Activated CD4-positive, alpha-beta memory T cell treated with anti-CD3 and anti-CD28 coated beads for 36 hours (primary cell): ENCODE measurements around the gene STAT2. TPM values are rescaled to one million over a fixed set of nuclear protein-coding genes. Genes with fewer than 3 reads are reported as not detected.
A peak's percentile ranks its signal among the peaks of the same experiment; 100 is the strongest.

Experiments
- CTCF ChIA-PET: fragments of 350-600 bp; sonication (Branson Sonifier 250); formaldehyde crosslinking; loops from one replicate; lab custom pipeline; 2021; ENCODE audit warnings: antibody characterized with exemption, inconsistent platforms; lab: Charles Lee
- POLR2A ChIA-PET: fragments of 350-600 bp; sonication (Branson Sonifier 250); formaldehyde crosslinking; loops from one replicate; lab custom pipeline; 2021; ENCODE audit warnings: antibody characterized with exemption; lab: Charles Lee
- DNase-seq: peaks from one replicate; pipeline ENCODE4 v3.0.0-alpha.2; 2020
- H3K27ac Mint-ChIP-seq: one replicate; pipeline ENCODE4 v1.8.0; 2021; ENCODE audit warnings: mixed read lengths
- H3K27me3 Mint-ChIP-seq: one replicate; pipeline ENCODE4 v1.8.0; 2021; ENCODE audit warnings: mixed read lengths
- H3K36me3 Mint-ChIP-seq: one replicate; pipeline ENCODE4 v1.8.0; 2021; ENCODE audit warnings: mixed read lengths
- H3K4me1 Mint-ChIP-seq: one replicate; pipeline ENCODE4 v1.8.0; 2021; ENCODE audit warnings: low read depth, mixed read lengths
- H3K4me3 Mint-ChIP-seq: one replicate; pipeline ENCODE4 v1.8.0; 2021; ENCODE audit warnings: mild to moderate bottlenecking, mixed read lengths
- H3K9me3 Mint-ChIP-seq: one replicate; pipeline ENCODE4 v1.8.0; 2021; ENCODE audit warnings: mixed read lengths
- intact Hi-C: fragments of 100-400 bp; cut with micrococcal nuclease; formaldehyde crosslinking; loops from one replicate; pipeline ENCODE4 v1.15.1; 2023
- total RNA-seq, 2 experiments: library from RNA; stranded (reverse); gene quantifications; one replicate each; pipeline ENCODE4 v1.2.3, GENCODE V29; 2021

Gene STAT2
- total RNA-seq, 2 experiments from 2014 or later, result 125 to 139 TPM

DNA sequence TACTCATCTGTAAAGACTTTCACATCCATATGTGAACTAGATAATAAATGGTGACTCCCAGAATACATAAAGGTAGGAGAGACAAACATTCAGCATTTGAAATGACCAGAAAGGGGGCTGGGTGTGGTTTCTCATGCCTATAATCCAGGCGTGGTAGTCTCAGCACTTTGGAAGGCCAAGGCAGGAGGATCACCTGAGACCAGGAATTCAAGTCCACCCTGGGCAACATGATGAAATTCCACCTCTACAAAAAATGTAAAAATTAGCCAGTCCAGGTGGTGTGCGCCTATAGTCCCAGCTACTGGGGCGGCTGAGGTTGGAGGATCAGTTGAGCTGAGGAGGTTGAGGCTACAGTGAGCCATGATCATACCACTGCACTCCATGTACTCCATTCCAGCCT lies 55.6 kb downstream of the STAT2 start:
- H3K36me3 Mint-ChIP-seq, result peaks cover 12% of the 10 kb centered on the region
- no peak for DNase-seq
- H3K4me3 Mint-ChIP-seq, result no peak overlapping the region
- no peaks in the 10 kb centered on the region for H3K9me3 Mint-ChIP-seq
- peaks cover 18% of the 10 kb centered on the region for H3K4me1 Mint-ChIP-seq
- no peaks in the 10 kb centered on the region for H3K27me3 Mint-ChIP-seq
- no peak overlapping the region for H3K27ac Mint-ChIP-seq
- intact Hi-C loops, result no loop called here
- ChIA-PET POLR2A (no interaction called here), CTCF (interaction anchor here (1.3 kb wide), 1 partner anchor 11 kb away, joined by 4 read pairs; no protein-coding TSS in a partner anchor)

DNA sequence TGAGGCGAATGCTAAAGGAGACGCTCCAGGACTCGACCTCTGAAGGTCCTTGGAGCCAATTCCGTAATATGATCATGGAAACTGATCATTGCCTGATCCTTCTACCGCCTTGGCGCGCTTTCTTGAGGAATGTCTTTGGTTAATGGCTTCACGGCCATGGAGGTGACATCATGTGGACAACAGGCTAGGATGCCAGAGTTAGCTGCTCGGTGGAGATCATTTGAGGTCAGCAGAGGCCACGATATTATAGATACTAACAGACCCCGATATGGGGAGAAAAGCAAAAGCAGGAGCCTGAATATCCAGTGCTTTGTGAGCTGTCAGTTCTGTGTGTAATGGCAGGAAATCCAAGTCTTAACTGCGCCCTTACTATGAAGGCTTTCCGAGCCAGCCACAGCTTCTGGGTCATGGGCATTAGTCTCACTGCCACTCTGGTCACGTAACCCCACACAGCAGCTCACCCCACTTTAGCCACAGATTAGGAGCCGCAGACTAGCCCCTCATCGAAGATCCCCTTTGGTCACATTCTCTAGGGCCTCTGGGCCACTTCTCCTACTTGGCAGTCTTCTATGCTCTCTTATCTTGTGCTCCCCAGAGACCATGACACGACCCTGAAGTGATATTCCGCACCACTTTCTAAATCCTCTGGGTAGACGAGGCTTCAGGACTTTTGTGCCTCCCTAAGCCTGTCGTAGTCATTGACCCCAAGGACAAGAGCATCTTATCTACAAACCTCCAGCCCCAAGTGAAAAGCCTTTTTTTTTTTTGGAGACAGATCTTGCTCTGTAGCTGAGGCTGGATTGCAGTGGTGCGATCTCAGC lies 59.1 kb downstream of the STAT2 start:
- Mint-ChIP-seq H3K9me3 (no peaks in the 10 kb centered on the region), H3K27me3 (no peaks in the 10 kb centered on the region), H3K27ac (peak overlapping the region; percentile 98), H3K36me3 (peaks cover 25% of the 10 kb centered on the region), H3K4me1 (peaks cover 46% of the 10 kb centered on the region), H3K4me3 (peak overlapping the region; percentile 98)
- POLR2A ChIA-PET, result interaction anchor here (1.3 to 2.4 kb wide), 3 partner anchors 10 to 111 kb away, joined by 4 to 9 read pairs (median 5); partner anchors contain the start of genes PAN2 and SMARCC2
- intact Hi-C loops, result loop anchor here (1.0 to 2.0 kb wide), 10 partner anchors 15 to 183 kb away; partner anchors contain the start of genes COQ10A, IL23A, MYL6 and PAN2
- CTCF ChIA-PET, result interaction anchor here (0.7 to 1.6 kb wide), 2 partner anchors 20 to 148 kb away, joined by 4 read pairs; partner anchors contain the start of gene TIMELESS
- no peak for DNase-seq

DNA sequence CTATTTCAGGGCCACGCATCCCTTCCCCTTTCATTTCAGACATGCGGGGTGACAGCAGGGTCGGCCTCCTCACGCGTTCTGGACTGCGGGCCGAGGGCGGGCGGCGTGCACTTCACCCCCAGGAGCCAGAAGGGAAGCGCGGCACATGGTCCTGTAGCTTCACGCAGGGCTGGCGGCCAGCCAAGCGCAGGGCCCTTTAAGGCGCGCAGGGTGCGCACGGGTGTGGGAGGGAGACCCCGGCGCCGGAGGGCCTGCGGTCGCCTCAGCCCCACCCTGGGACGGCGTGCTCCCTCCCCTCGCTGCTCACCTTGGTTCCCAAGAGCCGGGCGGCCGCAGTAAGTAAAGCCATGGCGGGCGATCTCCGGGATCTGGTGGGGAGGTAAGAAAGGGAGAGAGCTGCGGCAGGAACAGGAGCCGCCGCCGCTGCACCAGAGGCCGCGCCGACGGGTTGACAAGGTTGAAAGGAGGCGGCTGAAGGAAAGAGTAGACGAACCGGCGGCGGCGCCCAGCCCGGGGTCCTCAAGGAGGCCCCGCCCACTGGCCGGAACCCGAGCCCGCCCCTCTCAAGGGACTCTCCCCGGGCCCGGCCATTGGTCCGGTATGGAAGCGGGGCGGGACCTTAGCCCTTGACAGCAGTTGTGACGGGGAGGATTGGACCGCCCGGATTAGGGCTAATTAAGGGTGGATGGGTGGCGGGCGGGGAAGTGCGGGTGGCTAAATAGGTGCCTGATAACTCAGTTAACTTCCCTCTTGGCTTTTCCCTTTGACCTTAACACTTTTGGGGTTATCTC lies 59.9 kb downstream of the STAT2 start, which contains the start of gene CS:
TSS of gene CS (minus strand) at position 478 of the 791 bp plus-strand sequence. CDS start at position 349, 129 bp downstream.
- Mint-ChIP-seq H3K4me3 (peak within 1 kb of the TSS; percentile 98), H3K4me1 (peaks cover 46% of the 10 kb centered on the region), H3K9me3 (no peaks in the 10 kb centered on the region), H3K27ac (peak within 1 kb of the TSS; percentile 98), H3K27me3 (no peaks in the 10 kb centered on the region), H3K36me3 (peaks cover 21% of the 10 kb centered on the region)
- CTCF ChIA-PET, result interaction anchor here (1.0 to 2.0 kb wide), 5 partner anchors 9 to 164 kb away, joined by 3 to 6 read pairs (median 4); partner anchors contain the start of genes COQ10A, STAT2 and TIMELESS
- POLR2A ChIA-PET, result interaction anchor here (0.6 to 2.4 kb wide), 9 partner anchors 11 to 110 kb away, joined by 3 to 9 read pairs (median 3); partner anchors contain the start of genes CNPY2, IL23A, PAN2 and SMARCC2
- DNase-seq, result peak; percentile 99
- intact Hi-C loops, result loop anchor here (1.0 to 2.0 kb wide), 10 partner anchors 16 to 182 kb away; partner anchors contain the start of genes COQ10A, IL23A, MYL6 and PAN2

DNA sequence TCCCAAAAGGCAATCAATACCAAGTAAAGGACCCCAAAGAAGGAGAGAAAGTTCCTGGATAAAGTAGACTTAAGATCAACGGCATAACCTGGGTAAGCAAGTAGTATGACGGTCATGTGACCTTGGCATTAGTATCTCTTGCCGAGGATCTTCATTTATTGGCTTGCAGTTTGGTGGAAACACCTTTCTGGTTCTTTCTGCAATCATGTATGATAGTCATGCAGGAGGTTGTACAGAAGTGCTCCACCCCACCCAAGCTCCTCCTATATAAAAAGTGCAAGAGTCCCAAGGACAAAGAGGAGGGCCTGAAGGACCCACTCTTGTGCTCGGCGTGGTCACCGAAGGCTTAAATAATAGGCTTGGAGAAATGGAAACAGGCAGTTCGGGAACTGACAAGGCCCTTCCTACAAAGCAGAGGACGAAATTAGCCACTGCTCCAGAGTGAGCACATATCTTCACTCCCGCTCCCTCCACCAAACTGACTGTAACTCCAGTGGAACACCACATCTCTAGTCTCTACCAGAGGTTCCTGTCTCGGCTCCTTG lies 60.5 kb downstream of the STAT2 start:
- Mint-ChIP-seq H3K27ac (peak overlapping the region; percentile 98), H3K4me3 (peak overlapping the region; percentile 98), H3K4me1 (peaks cover 48% of the 10 kb centered on the region), H3K27me3 (no peaks in the 10 kb centered on the region), H3K36me3 (peaks cover 19% of the 10 kb centered on the region), H3K9me3 (no peaks in the 10 kb centered on the region)
- DNase-seq, result peak; percentile 25
- intact Hi-C loops, result no loop called here
- ChIA-PET POLR2A (interaction anchor here (0.6 to 2.4 kb wide), 9 partner anchors 16 to 170 kb away, joined by 3 to 9 read pairs (median 3); partner anchors contain the start of genes CNPY2, IL23A, PAN2 and SMARCC2), CTCF (interaction anchor here (1.0 to 2.0 kb wide), 7 partner anchors 9 to 180 kb away, joined by 3 to 6 read pairs (median 4); partner anchors contain the start of genes COQ10A, STAT2 and TIMELESS)

DNA sequence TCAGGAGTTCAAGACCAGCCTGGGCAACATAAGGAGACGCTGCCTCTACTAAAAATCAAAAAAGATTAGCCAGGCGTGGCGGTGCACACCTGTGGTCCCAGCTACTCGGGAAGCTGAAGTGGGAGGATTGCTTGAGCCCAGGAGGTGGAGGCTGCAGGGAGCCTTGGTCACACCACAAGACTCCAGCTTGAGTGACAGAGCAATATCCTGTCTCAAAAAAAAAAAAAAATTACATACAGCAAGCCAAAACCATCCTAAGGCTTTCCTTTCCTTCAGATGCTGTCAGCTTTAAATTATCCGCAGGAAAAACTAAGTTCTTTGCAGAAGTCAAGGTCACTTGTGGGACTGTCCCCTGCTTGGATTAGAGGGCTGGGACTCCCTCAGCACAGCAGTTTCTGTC lies 61.1 kb downstream of the STAT2 start:
- Mint-ChIP-seq H3K9me3 (no peaks in the 10 kb centered on the region), H3K4me3 (peak overlapping the region; percentile 98), H3K36me3 (peaks cover 21% of the 10 kb centered on the region), H3K27ac (peak overlapping the region; percentile 98), H3K4me1 (peaks cover 52% of the 10 kb centered on the region), H3K27me3 (no peaks in the 10 kb centered on the region)
- CTCF ChIA-PET, result interaction anchor here (1.0 to 2.0 kb wide), 5 partner anchors 10 to 179 kb away, joined by 3 to 6 read pairs (median 4); partner anchors contain the start of genes COQ10A and STAT2
- intact Hi-C loops, result no loop called here
- POLR2A ChIA-PET, result interaction anchor here (0.7 to 2.2 kb wide), 10 partner anchors 10 to 181 kb away, joined by 3 to 9 read pairs (median 3); partner anchors contain the start of genes CNPY2, IL23A, PAN2 and SMARCC2
- no peak for DNase-seq

DNA sequence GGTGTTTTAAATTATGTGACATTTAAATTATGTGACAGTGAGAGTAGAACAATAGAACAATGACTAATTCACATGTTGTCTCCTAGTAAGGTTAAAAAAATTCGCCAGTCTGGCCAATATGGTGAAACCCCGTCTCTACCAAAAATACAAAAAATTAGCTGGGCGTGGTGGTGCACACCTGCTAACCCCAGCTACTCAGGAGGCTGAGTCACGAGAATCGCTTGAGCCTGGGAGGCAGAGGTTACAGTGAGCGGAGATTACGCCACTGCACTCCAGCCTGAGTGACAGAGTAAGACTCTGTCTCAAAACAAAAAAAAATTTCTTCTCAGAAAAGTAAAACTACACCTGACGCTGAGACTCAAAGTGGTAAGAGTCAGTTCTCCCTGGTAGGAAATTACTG lies 62.5 kb downstream of the STAT2 start:
- Mint-ChIP-seq H3K4me3 (no peak overlapping the region), H3K36me3 (peaks cover 21% of the 10 kb centered on the region), H3K4me1 (peaks cover 58% of the 10 kb centered on the region), H3K9me3 (no peaks in the 10 kb centered on the region), H3K27ac (peak overlapping the region; percentile 42), H3K27me3 (no peaks in the 10 kb centered on the region)
- DNase-seq, result peak; percentile 16
- CTCF ChIA-PET, result interaction anchor here (1.9 kb wide), 1 partner anchor 167 kb away, joined by 6 read pairs; no protein-coding TSS in a partner anchor
- POLR2A ChIA-PET, result interaction anchor here (1.3 kb wide), 1 partner anchor 36 kb away, joined by 3 read pairs; the partner anchor contains the start of gene PAN2
- intact Hi-C loops, result no loop called here

DNA sequence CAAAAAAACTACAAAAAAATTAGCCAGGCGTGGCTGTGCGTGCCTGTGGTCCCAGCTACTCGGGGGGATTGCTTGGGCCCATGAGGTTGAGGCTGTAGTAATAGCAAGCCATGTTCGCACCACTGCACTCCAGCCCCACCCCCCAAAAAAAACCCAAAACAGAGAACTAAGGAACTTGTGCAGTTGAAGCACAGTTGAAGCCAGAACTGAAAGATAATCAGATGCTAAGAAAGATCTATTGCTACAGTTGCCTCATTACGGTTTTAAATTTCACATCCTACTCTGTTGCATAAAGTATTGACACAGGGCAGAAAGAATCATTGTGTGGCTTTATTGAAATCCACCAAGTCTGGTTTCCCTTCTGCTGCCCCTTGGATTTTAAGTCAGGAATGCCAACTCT lies 63.6 kb downstream of the STAT2 start:
- ChIA-PET POLR2A (interaction anchor here (1.0 kb wide), 1 partner anchor 39 kb away, joined by 3 read pairs; no protein-coding TSS in a partner anchor), CTCF (no interaction called here)
- H3K4me1 Mint-ChIP-seq, result peaks cover 60% of the 10 kb centered on the region
- intact Hi-C loops, result no loop called here
- peaks cover 21% of the 10 kb centered on the region for H3K36me3 Mint-ChIP-seq
- no peaks in the 10 kb centered on the region for H3K27me3 Mint-ChIP-seq
- H3K4me3 Mint-ChIP-seq, result no peak overlapping the region
- no peaks in the 10 kb centered on the region for H3K9me3 Mint-ChIP-seq
- H3K27ac Mint-ChIP-seq, result peak overlapping the region; percentile 57
- DNase-seq, result no peak

DNA sequence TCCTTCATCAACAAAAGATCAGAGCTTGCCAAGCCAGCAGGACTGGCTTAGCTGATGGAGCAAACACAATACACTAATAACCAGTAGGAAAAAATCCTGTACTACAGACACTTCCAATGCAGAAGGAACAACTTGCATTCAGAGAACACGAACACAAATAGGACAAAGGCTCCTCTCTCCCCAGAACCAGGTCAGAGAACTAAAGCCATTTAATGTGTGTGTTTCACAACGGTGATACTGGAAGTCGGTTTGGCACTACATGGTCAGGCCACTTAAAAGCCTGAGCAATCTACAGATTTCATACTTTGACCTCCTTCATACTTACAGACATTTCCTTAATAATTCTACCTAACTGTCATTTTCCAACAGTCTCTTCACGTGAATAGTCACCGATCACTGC lies 66.1 kb downstream of the STAT2 start:
- ChIA-PET CTCF (interaction anchor here (0.6 to 1.2 kb wide), 3 partner anchors 10 to 170 kb away, joined by 3 to 4 read pairs (median 4); partner anchors contain the start of gene TIMELESS), POLR2A (no interaction called here)
- Mint-ChIP-seq H3K36me3 (peaks cover 28% of the 10 kb centered on the region), H3K4me1 (peaks cover 62% of the 10 kb centered on the region), H3K9me3 (no peaks in the 10 kb centered on the region), H3K27ac (no peak overlapping the region), H3K4me3 (no peak overlapping the region), H3K27me3 (no peaks in the 10 kb centered on the region)
- intact Hi-C loops, result no loop called here
- DNase-seq, result no peak

Other genes starting within 250 kb of the STAT2 start
- 1,000 to 10,000 TPM; 5,210 to 5,251 TPM for gene RPL41, start 243.5 kb downstream of the STAT2 start, total RNA-seq
- 1 to 10 TPM; 5.1 to 7.2 TPM for gene ZC3H10, start 241.8 kb downstream of the STAT2 start, total RNA-seq
- 100 to 1,000 TPM; 142 to 146 TPM for gene ESYT1, start 231.8 kb downstream of the STAT2 start, total RNA-seq
- 10 to 100 TPM; 63.8 to 70.8 TPM for gene MYL6B, start 207.5 kb downstream of the STAT2 start, total RNA-seq
- gene MYL6, start 201.7 kb downstream of the STAT2 start, total RNA-seq, result 1,000 to 10,000 TPM; 1,196 to 1,215 TPM
- gene SMARCC2, start 170.6 kb downstream of the STAT2 start, total RNA-seq, result 100 to 1,000 TPM in 1 of 2 experiments, 10 to 100 TPM in 1; 96.4 to 103 TPM
- gene RNF41, start 138.2 kb downstream of the STAT2 start, total RNA-seq, result 10 to 100 TPM; 28.2 to 31.2 TPM
- gene NABP2, start 135.8 kb downstream of the STAT2 start, total RNA-seq, result 10 to 100 TPM; 62.0 to 62.2 TPM
- 1 to 10 TPM in 1 of 2 experiments, under 1 TPM in 1; 0.59 to 1.7 TPM for gene SLC39A5, start 130.1 kb downstream of the STAT2 start, total RNA-seq
- gene ANKRD52, start 101.7 kb downstream of the STAT2 start, total RNA-seq, result 10 to 100 TPM; 34.1 to 37.0 TPM
- gene COQ10A, start 93.2 kb downstream of the STAT2 start, total RNA-seq, result 1 to 10 TPM; 6.3 to 7.0 TPM
- gene CS, start 59.8 kb downstream of the STAT2 start, total RNA-seq, result 100 to 1,000 TPM; 304 to 309 TPM
- 10 to 100 TPM; 74.7 to 91.6 TPM for gene CNPY2, start 44.1 kb downstream of the STAT2 start, total RNA-seq
- 10 to 100 TPM; 49.0 to 51.2 TPM for gene PAN2, start 26.1 kb downstream of the STAT2 start, total RNA-seq
- 10 to 100 TPM; 47.6 to 48.5 TPM for gene IL23A, start 21.2 kb downstream of the STAT2 start, total RNA-seq
- gene APOF, start 2.8 kb upstream of the STAT2 start, total RNA-seq, result not detected
- gene TIMELESS, start 89.3 kb upstream of the STAT2 start, total RNA-seq, result 10 to 100 TPM; 60.1 to 62.6 TPM
- not detected for gene MIP, start 94.5 kb upstream of the STAT2 start, total RNA-seq
- 1 to 10 TPM; 2.4 to 2.9 TPM for gene SPRYD4, start 108.5 kb upstream of the STAT2 start, total RNA-seq
- 1 to 10 TPM; 5.5 to 6.1 TPM for gene GLS2, start 128.1 kb upstream of the STAT2 start, total RNA-seq
- gene RBMS2, start 161.7 kb upstream of the STAT2 start, total RNA-seq, result 1 to 10 TPM; 2.2 to 2.9 TPM